Calu3 (cell line): ENCODE data around the gene TASOR2. TPM values are rescaled to one million over a fixed set of nuclear protein-coding genes. Genes with fewer than 3 reads are reported as not detected.

Source experiments
- BruUV-seq: library from RNA; stranded (reverse); fragments of 400-500 nt; replicated peaks from 2 replicates; lab custom pipeline; 2021; lab: Mats Ljungman, UMichigan
- CTCF ChIA-PET: fragments of 300-600 bp; sonication (Branson Sonifier 250); formaldehyde crosslinking; loops from one replicate; lab custom pipeline; 2022; ENCODE audit warnings: antibody characterized with exemption; lab: Charles Lee
- DNase-seq: peaks from one replicate; pipeline ENCODE4 v3.0.0; 2022
- H3K27ac Mint-ChIP-seq: one replicate; pipeline ENCODE4 v1.8.0; 2022; ENCODE audit warnings: mixed read lengths; ENCODE audit not compliant: unreplicated experiment
- H3K27me3 Mint-ChIP-seq: one replicate; pipeline ENCODE4 v1.8.0; 2022; ENCODE audit warnings: mixed read lengths; ENCODE audit not compliant: unreplicated experiment
- H3K36me3 Mint-ChIP-seq: one replicate; pipeline ENCODE4 v1.8.0; 2022; ENCODE audit warnings: mild to moderate bottlenecking, moderate library complexity, mixed read lengths; ENCODE audit not compliant: insufficient read depth, unreplicated experiment
- H3K4me1 Mint-ChIP-seq: one replicate; pipeline ENCODE4 v1.8.0; 2022; ENCODE audit warnings: mild to moderate bottlenecking, low read depth, mixed read lengths; ENCODE audit not compliant: unreplicated experiment
- H3K4me3 Mint-ChIP-seq: one replicate; pipeline ENCODE4 v1.8.0; 2022; ENCODE audit warnings: mild to moderate bottlenecking, low read depth, moderate library complexity, mixed read lengths; ENCODE audit not compliant: unreplicated experiment
- H3K9me3 Mint-ChIP-seq: one replicate; pipeline ENCODE4 v1.8.0; 2022; ENCODE audit warnings: low read depth, mixed read lengths; ENCODE audit not compliant: unreplicated experiment
- CTCF ChIP-seq: fragments of 200-600 bp; IDR thresholded peaks from one replicate; pipeline ENCODE4 v1.8.0; 2022; ENCODE audit warnings: antibody characterized with exemption; ENCODE audit not compliant: unreplicated experiment
- intact Hi-C: fragments of 100-400 bp; cut with micrococcal nuclease; formaldehyde crosslinking; loops from one replicate; pipeline ENCODE4 v1.10.0; 2022; ENCODE audit not compliant: unreplicated experiment
- total RNA-seq: library from RNA; stranded (reverse); gene quantifications from 2 replicates; pipeline ENCODE4 v1.2.3, GENCODE V29; 2022

Gene TASOR2
- total RNA-seq, 1 experiment from 2014 or later, result 88.9 TPM

- DNase-seq, result no peak
- CTCF ChIA-PET, result no interaction called here
- no peaks in the 10 kb centered on the region for H3K36me3 Mint-ChIP-seq
- no peak overlapping the region for H3K4me3 Mint-ChIP-seq
- H3K4me1 Mint-ChIP-seq, result peaks cover 17% of the 10 kb centered on the region
- no peaks in the 10 kb centered on the region for H3K9me3 Mint-ChIP-seq
- no TSS peak for BruUV-seq
- no peak overlapping the region for H3K27ac Mint-ChIP-seq
- H3K27me3 Mint-ChIP-seq, result no peaks in the 10 kb centered on the region
- TF ChIP-seq CTCF, result no peak
- intact Hi-C loops, result no loop called here
These were observed 34.9 kb downstream of the TASOR2 start for GRCh38 chr10:5719546-5719945.

DNA sequence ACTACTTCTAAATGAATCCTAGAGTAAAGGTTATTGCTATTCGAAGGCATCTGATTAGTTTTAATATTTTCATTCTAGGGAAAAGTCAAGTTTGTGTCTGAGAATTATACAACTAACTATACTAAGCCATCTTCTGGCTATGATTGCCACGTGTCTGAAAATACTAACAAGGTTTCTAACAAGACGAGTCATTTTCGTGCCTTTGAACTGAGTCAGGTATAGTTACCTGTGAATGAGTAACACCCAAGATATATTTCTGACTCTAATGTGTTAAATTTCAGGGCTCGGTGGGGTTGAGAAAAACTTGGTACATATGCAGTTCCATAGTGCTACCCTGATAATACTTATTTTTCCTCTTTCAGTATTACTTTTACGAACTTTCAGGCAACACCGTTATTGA is 35.5 kb downstream of the TASOR2 start:
- Mint-ChIP-seq H3K9me3 (no peaks in the 10 kb centered on the region), H3K36me3 (peaks cover 3% of the 10 kb centered on the region), H3K27ac (no peak overlapping the region), H3K4me3 (no peak overlapping the region), H3K4me1 (peaks cover 10% of the 10 kb centered on the region), H3K27me3 (no peaks in the 10 kb centered on the region)
- intact Hi-C loops, result no loop called here
- CTCF ChIA-PET, result no interaction called here
- no peak for TF ChIP-seq CTCF
- DNase-seq, result no peak
- no TSS peak for BruUV-seq

DNA sequence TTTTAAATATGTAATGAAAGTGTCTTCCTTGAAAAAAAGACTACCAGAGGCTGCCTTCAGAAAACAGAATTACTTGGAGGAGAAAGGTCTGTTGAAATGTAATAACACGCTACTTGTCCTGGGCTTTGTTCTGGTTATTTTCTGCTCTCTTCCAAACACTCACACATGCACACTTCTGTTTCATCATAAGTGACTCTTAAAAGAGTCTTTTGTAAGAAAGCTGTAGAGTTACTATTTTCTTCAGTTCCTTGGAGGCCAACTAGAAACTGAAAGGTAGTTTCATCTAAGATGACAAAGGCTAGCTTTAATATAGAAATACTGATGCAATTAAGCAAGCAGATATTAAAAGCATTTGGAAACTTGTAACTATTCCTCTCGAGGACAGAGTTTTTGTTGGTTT is 39.1 kb downstream of the TASOR2 start:
- Mint-ChIP-seq H3K4me1 (peaks cover 4% of the 10 kb centered on the region), H3K9me3 (no peaks in the 10 kb centered on the region), H3K27me3 (no peaks in the 10 kb centered on the region), H3K4me3 (no peak overlapping the region), H3K36me3 (peaks cover 7% of the 10 kb centered on the region), H3K27ac (no peak overlapping the region)
- CTCF ChIA-PET, result no interaction called here
- no peak for TF ChIP-seq CTCF
- no peak for DNase-seq
- intact Hi-C loops, result no loop called here
- no TSS peak for BruUV-seq

- CTCF ChIA-PET, result interaction anchor here (0.9 kb wide), 1 partner anchor 12 kb away, joined by 3 read pairs; no protein-coding TSS in a partner anchor
These were observed 46.1 kb downstream of the TASOR2 start for GRCh38 chr10:5730766-5731165.

More at GRCh38 chr10:5730766-5731165, 46.1 kb downstream of the TASOR2 start:
- Mint-ChIP-seq H3K4me1 (no peaks in the 10 kb centered on the region), H3K36me3 (peaks cover 25% of the 10 kb centered on the region), H3K9me3 (no peaks in the 10 kb centered on the region), H3K27me3 (no peaks in the 10 kb centered on the region), H3K4me3 (no peak overlapping the region), H3K27ac (no peak overlapping the region)
- DNase-seq, result no peak
- no TSS peak for BruUV-seq
- intact Hi-C loops, result no loop called here
- TF ChIP-seq CTCF, result no peak
